CD4-positive, alpha-beta T cell treated with Interleukin-6 at 100 ng/mL for 8 hours (primary cell): ENCODE data around the gene CCS.
A peak's percentile ranks its signal among the peaks of the same experiment; 100 is the strongest.
"Not testable (repeated sequence)": the region's sequence is repeated elsewhere in the genome, so short reads cannot be mapped to it uniquely, and the experiment has no call there.

ENCODE experiments used
- DNase-seq: peaks from one replicate; pipeline ENCODE4 v3.0.0-alpha.2; 2020; ENCODE audit warnings: mixed read lengths, low spot score

Gene CCS

DNA sequence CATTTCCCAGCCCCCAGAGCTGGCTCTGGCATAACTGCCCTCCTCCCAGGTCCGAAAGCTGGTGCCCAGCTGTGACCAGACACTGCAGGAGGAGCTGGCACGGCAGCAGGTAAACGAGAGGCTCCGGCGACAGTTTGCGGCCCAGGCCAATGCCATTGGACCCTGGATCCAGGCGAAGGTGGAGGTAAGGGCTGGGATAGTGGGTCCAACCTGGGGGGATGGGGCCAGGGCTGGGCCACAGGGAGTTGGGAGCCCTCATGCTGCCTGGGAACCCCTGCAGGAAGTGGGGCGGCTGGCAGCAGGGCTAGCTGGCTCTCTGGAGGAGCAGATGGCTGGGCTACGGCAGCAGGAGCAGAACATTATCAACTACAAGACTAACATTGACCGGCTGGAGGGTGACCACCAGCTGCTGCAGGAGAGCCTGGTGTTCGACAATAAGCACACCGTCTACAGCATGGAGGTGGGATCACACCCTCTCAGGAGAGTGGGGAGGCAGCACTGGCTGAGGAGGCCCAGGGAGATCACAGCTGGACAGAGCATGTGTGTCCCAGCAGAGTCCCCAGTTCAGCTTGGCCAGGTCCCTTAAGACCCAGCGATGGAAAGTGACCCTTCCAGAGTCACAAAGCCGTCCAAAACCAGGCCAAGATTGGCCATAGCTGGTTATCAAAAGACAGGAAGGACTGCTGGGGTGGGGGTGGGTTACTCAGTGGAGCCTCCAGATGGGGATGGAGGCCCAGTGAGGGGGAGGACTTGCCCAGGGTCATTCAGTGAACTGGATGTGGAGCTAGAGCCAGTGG is 31.6 kb upstream of the CCS start:
- DNase-seq, result no peak

DNA sequence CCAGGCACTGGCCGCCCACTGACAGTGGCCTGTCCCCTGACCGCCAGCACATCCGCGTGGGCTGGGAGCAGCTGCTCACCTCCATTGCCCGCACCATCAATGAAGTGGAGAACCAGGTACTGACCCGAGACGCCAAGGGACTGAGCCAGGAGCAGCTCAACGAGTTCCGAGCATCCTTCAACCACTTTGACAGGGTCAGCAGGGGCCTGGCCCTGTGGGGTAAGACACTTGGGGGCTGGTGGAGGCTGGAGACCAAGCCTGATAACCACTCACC is 31.1 kb upstream of the CCS start:
- DNase-seq, result no peak

DNA sequence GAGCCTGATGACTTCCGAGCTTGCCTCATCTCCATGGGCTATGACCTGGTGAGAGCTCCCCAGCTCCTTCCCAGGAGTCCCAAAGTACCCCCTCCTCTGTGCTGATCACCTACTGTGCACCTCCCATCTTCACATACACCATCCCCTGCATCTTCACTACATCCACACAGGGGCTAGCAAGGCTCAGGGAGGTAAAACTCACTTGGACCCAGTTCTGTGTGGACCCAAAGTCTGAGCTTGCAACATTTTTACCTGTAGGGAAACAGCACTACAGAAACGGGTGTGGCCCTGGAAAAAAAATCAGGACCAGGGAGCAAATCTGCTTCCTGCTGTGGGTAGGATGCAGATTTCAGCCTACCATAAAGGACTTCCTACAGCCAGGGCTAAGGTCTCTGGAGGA is 30.7 kb upstream of the CCS start:
- no peak for DNase-seq

DNA sequence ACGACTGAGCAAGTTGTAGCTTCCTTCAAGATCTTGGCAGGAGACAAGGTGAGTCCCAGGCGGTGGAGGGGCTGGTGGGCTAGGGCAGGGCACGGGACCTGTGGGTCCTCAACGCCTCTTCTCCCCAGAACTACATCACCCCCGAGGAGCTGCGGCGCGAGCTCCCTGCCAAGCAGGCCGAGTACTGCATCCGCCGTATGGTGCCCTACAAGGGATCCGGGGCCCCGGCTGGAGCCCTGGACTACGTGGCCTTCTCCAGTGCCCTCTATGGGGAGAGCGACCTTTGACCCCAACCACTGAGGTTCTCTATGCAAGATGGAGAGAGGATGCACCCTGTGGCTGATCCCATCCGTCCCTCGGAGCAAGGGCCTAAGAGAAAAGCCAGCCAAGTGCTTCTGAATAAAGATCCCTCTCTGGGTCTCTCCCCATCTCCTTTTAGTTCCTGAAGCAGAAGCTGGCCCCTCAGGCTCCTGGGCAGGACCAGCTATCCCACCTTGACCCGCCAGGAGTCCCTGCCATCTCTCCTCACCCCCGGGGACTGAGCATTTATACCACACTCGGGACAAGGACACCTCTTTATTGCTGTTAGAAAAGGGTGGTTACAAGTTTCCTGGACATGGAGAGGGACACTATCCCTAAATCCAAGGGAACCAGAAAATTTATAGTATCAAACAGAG is 29.9 kb upstream of the CCS start:
- DNase-seq, result no peak

DNA sequence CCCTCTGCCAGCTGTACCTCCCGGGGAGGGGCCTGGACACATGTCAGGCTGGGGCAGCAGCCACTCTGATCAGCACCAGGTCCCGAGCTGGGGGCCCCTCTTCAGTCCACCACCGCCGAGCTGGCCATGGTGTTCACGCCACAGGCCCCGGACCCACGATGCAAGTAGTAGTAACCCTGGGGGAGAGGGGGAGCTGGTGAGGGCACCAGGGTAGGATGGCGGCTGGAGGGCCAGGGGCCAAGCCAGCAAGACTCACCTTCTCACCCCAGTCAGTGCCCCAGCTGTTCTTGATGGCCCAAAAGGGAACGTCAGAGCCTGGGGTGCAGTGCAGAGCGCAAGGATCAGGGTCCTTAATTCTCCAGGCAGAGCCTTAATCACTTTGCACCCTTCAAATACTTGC is 29.2 kb upstream of the CCS start:
- no peak for DNase-seq

DNA sequence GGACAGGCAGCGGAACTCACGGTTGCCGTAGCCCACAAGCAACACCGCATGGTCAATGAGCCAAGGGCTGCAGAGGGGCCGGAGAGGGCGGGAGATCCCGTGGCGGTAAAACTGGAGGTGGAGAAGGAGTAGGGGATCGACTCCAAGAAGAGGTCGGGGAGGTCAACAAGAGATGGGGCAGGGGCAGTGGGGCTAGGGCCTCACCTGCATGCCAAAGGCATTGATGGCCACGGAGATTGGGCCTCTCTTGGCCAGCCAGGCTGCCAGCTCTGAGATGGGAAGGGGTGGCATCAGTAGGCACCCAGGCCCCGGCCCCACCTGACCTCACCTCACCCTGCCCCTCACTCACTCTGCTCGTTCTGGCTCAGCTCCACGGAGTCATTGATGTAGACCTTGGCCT is 28.4 kb upstream of the CCS start:
- no peak for DNase-seq

DNA sequence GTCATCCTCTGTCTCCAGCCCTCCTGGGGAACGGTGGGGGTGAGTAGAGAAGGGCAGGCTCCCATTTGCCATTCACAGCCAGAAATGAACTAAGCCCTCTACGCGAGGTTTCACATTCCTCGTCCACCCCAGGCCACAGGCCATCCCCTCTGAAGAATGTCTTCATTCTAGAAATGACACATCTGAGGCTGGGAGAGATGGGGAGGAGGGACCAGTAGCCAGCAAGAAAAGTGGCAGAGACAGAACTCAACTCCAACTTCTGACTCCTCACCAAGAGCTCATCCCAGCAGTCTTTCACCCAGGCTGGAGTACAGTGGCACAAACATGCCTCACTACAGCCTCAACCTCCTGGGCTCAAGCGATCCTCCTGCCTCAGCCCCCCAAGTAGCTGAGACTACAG is 28.0 kb upstream of the CCS start:
- no peak for DNase-seq

DNA sequence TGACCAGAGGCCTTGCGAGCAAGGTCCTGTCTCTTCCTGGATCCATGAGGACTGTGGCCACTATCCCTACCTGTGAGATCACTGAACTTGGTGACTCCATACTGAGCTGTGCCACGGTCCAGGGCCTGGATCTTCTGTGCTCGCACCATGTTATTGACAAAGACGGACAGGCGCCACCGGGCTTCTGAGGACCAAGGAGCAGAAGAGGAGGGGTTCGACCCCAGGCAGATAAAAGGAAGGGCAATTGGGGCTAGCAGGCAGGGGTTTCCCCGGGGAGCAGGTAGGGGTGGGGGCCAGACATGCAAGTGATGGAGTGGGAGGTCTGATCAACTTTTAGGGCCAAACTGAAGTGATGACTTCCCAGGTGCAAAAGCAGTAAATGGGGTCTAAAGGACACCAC is 26.8 kb upstream of the CCS start:
- no peak for DNase-seq

DNA sequence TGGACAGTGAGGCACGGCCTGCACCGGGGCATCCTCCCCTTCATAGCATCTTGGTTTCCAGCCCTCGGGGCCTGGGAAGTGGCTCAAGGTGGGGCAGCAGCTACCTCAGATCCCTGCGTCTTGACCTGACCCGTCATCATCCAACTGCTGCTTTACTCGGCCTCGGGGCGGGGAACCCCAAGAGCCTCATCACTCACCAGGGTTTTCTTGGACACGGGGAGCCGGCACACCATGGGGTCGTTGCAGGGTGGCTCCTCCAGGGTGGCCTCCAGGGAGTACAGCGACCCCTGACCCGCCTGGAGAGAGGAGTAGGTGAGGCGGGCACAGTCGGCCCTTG is 25.2 kb upstream of the CCS start:
- DNase-seq, result no peak

DNA sequence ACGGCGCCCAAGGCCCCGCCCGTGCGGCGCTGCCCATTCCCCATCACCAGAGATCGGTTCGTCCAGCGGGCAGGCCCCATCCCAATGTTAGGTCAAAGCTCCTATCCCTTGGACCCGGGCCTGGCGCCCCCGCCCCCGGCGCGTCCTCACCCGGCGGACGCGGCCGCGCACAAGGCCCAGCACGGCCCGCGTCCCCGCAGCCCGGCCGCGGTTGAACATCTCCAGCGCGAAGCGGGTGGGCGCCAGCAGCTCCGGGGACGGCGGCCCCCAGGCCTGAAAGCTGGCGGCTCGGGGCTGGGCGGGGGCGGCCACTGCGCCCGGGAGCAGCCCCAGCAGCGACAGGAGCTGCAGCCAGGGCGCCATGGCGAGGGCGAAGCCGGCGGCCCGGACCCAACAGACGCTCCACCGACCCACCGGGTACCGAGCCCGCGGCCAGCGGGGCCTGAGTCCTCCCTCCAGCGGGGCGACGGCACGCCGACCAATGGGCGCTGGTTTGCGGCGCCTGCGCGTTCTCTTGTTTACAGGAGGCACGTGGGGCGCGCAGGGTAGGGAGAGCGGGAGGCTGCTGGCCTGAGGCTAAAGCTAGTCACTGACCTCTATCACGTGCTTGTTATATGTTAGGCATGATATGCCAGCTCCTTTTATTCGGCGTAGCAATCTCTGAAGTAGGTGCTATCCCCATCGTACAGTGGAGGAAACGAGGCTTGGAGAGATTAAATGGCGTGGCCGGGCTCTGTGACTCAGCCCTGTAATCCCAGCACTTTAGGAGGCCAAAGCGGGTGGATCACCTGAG is 24.7 kb upstream of the CCS start, which contains the start of gene CTSF:
Gene CTSF (minus strand): TSS at position 483 of the 793 bp plus-strand sequence. CDS start 120 bp downstream, at position 363.
- peak; percentile 71 for DNase-seq

DNA sequence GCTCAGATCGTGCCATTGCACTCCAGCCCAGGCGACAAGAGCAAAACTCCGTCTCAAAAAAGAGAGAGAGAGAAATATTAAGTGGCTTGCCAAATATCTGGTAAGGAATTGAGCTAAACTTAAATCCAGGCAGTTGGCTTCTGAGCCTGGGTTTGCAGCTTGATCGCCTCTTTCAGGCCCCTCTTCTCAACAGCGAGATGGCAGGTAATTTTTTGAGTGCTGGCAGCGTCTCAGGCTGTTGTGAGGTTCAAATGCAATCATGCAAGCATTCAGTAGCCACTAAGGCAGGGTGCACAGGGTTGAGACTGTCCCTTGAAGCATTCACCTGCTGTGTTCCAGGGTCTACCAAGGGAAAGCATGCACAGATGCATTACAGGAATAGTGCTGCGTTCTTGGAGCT is 23.9 kb upstream of the CCS start:
- no peak for DNase-seq

DNA sequence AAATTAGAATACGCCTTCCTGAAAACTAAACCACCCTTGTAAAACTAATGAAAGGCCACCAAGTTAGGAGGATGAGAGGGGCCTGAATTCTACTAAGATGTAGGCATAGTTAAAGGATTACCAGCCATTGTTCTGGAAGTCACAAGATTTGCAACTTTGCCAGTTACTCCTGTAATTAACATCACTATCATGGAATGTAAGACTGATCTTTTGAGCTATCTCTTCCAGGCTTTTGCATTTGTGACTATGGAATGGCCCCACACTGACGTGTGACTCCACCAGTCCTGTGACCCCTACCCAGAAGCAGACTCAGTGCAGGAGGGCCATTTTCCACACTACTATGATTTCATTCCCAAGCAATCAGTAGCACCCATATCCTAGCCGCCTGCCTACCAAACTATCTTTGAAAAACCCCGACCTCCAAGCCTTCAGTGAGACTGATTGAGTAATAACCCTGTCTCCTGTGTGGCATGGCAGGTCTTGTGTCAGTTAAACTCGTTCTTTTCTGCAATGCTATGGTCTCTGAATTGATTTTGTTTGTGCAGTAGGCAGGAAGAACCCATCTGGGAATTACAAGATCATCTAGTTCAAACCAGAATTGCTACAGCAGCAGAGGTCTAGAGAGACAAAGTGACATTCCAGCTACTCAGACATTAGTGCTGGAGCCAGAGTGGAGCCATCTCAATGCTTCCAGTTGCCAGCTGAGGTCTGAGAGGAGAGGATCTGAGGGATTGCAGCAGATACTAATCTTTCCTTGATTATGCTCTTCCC is 22.7 kb upstream of the CCS start:
- DNase-seq, result no peak

DNA sequence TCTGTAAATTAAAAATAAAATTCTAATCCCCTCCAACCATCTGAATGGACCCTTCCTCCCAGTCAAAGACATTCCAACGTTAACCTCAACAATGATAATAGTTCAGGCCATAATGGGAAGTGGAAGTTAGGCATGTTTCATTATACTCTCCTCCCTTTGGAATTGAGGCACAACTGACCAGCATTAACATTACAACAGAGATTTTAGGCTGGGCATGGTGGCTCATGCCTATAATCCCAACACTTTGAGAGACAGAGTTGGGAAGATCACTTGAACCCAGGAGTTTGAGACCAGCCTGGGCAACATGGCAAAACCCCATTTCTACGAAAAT is 22.2 kb upstream of the CCS start:
- no peak for DNase-seq

DNA sequence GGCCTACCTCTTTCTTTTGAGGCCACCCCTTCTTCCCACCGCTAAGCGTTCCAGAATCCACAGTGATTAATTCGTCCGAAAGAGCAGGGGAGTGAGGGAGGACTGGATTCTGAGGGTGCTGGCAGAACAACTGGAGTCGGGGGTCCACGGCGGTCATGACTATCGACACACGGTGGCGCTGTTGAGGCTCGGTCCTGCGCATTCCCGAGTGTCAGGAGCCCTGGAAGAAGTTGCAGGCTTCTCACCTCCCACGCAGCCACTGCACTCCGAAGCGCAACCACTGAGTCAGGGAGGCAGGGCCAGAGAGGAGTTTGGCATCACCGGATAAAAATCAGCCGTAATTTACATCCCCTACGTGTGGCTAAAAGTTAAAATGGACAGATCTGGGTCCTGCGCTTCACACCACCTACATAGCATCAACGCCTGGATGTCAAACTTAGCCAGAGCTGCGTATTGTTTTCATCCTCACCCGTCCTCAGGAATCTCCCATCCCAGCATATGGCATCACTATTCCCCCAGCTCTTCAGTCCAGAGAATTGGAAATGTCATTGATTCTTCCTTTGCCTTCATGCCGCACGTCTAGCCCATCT is 13.9 kb upstream of the CCS start:
- peak; percentile 63 for DNase-seq

DNA sequence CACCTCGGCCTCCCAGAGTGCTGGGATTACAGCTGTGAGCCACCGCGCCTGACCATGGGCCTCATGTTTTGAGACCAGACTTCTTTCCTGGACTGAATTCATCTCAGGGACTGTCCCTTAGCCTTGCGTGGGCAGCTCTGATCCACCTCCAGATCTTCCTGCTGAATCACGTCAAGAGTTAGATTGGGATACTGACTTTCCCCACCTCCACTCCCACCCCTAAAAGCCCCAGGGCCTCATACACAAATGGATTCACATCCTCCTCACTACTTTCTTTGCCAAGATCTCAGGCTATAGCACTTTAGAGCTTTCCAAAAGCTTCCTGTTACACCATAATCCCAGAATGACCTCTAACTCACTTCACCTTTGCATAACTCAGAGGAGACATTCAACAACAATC is 12.2 kb upstream of the CCS start:
- DNase-seq, result no peak

DNA sequence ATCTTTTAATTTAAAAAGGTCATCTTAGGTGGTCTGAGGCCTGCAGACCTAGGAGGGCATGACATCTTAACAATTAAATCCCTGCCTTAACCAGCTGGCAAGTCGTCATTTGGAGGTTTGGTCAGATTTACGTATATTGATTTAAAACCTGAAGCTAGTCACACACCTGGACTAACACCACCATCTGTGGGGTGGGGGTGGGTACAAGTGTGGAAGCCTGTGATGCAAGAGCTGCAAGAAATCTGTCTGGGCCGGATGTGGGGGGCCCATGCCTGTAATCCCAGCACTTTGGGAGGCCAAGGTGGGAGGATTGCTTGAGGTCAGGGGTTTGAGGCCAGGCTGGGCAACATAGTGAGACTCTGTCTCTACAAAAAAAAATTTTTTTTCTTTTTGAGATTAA is 11.7 kb upstream of the CCS start:
- DNase-seq, result no peak

DNA sequence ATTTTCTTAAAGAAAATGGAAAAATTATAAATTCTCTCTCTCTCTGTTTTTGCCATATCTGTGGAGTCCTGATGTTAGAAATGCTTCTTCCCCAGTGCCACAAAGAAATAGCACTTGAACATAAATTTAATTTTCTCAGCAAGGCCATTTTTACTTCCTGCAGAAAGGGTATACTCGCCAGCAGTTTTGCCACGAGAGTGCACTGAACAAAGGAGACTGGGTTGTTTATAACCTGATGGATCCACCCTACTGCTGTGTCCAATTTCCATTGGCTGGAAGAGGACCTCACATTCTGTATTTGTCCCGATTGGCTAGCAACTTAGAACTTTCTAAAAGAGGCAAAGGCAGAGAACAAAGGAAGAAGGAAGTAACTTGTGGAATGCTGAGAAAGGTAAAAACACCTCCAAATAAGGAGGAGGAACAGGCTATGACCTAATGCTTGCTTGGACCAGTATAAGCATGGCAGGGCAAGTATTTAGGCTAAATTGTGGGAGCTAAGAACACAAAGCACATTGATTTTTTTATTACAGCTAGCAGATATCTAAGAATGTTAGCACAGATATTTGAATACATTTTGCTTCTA is 10.3 kb upstream of the CCS start:
- DNase-seq, result not testable (repeated sequence)

DNA sequence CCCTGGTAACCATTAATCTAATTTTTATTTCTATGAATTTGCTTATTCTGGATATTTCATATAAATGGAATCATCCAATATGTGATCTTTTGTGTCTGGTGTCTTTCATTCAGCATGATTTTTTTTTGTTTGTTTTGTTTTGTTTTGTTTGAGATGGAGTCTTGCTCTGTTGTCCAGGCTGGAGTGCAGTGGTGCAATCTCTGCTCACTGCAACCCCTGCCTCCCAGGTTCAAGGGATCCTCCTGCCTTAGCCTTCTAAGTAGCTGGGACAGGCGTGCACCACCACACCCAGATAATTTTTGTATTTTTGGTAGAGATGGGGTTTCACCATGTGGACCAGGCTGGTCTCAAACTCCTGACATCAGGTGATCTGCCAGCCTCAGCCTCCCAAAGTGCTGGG is 7.5 kb upstream of the CCS start:
- not testable (repeated sequence) for DNase-seq

DNA sequence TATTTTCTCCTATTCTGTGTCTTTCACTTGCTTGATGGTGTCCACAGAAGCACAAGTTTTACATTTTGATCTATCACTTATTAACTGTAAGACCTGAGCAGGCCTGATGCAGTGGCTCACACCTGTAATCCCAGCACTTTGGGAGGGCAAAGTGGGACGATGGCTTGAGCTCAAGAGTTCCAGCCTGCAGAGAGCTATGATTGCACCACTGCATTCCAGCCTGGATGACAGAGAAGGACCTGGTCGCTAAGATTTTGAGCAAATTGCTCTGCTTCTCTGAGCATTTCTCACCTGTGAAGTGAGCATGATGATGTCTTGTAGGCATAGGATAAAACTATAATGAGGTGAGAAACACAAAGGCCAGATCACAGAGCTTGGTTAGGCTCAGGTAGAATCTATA is 6.8 kb upstream of the CCS start:
- DNase-seq, result no peak

DNA sequence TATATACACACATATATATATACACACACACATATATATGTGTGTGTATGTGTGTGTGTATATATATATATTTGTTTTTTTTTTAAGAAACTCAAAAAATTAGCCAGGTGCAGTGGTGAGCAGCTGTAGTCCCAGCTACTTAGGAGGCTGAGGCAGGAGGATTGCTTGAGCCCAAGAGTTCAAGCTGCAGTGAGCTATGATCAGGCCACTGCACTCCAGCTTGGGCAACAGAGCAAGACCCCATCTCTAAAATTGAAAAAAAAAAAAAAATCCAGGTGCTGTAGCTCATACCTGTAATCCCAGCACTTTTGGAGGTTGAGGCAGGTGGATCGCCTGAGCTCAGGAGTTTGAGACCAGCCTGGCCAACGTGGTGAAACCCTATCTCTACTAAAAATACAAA is 3.7 kb upstream of the CCS start:
- not testable (repeated sequence) for DNase-seq

DNA sequence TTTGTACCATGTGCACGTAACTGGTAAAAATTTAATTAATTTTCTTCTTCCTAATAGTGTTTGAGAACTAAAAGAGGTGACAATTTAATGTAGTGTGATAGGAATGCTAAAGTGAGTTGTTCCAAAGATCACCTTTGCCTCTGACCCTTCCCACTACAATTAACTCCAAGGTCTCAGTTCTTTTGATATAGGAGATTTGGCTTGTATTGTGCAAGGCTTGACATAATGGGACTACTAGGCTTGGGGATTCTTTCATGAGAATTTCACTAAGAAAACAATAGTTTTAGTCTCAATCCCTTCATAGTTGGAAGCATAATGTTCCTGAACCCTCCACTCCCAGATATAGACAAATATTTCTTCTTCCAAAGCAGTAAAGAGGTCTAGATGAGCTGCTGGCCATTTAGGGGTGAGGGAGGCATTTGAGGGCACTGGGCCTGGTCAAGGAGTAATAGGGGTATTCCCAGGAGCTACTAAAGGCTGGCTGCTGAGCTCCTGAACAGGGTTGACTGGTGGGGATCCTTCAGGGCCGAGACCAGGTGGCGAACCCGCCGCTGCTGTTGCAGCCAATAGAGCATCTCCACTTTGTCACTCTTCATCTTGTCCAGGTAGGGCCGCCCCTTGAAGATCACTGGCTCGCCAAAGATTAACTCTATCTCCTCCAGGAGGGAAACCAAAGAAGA is 2.8 kb upstream of the CCS start:
- DNase-seq, result no peak
